Mesenchymal stem cell (in vitro differentiated cells and primary cell): ENCODE data around the gene CEND1.

Experiments
- DNase-seq: peaks from one replicate; pipeline ENCODE4 v3.0.0-alpha.2; 2013
- H2AFZ ChIP-seq: one replicate; pipeline ENCODE4 v1.6.1; 2013; ENCODE audit warnings: low read depth, mild to moderate bottlenecking, control low read depth, inconsistent platforms, low read length, moderate library complexity
- H2AK5ac ChIP-seq: 2 replicates; pipeline ENCODE4 v1.6.1; 2013; ENCODE audit warnings: low read length, moderate library complexity, mild to moderate bottlenecking, inconsistent platforms; ENCODE audit not compliant: severe bottlenecking
- H2BK120ac ChIP-seq: one replicate; pipeline ENCODE4 v1.6.1; 2013; ENCODE audit warnings: low read depth, mild to moderate bottlenecking, inconsistent platforms, low read length, moderate library complexity
- H2BK12ac ChIP-seq, 2 experiments: one replicate each; pipeline ENCODE4 v1.6.1; 2013; ENCODE audit warnings: inconsistent platforms in 2 of 2, low read length in 2 of 2, mild to moderate bottlenecking in 2 of 2, moderate library complexity in 2 of 2, control low read depth in 1 of 2
- H2BK15ac ChIP-seq: one replicate; pipeline ENCODE4 v1.6.1; 2013; ENCODE audit warnings: mild to moderate bottlenecking, low read depth, inconsistent platforms; ENCODE audit not compliant: poor library complexity, severe bottlenecking
- H2BK5ac ChIP-seq: 2 replicates; pipeline ENCODE4 v1.6.1; 2013; ENCODE audit warnings: low read depth, mild to moderate bottlenecking, low read length, control low read depth, inconsistent platforms; ENCODE audit not compliant: poor library complexity, severe bottlenecking
- H3K14ac ChIP-seq, 2 experiments: one replicate each; pipeline ENCODE4 v1.6.1; 2013; ENCODE audit warnings: inconsistent platforms in 2 of 2, low read length in 2 of 2, control low read depth in 1 of 2, mild to moderate bottlenecking in 1 of 2, moderate library complexity in 1 of 2
- H3K18ac ChIP-seq, 2 experiments: one replicate each; pipeline ENCODE4 v1.6.1; 2013; ENCODE audit warnings: inconsistent platforms in 2 of 2, low read length in 2 of 2, control low read depth in 1 of 2, low read depth in 1 of 2, mild to moderate bottlenecking in 1 of 2
- H3K23ac ChIP-seq, 2 experiments: one replicate each; pipeline ENCODE4 v1.6.1; 2013; ENCODE audit warnings: inconsistent platforms in 2 of 2, low read length in 2 of 2, mild to moderate bottlenecking in 2 of 2, moderate library complexity in 2 of 2, control low read depth in 1 of 2
- H3K27ac ChIP-seq: 2 replicates; pipeline ENCODE4 v1.5.1; 2013; ENCODE audit warnings: mild to moderate bottlenecking, moderate library complexity, low read length, control low read depth, inconsistent platforms; ENCODE audit not compliant: poor library complexity, severe bottlenecking
- H3K27me3 ChIP-seq, 2 experiments: 2 replicates each; pipeline versions ENCODE4 v1.6.1 to v1.7.0; 2013; ENCODE audit warnings: low read length in 2 of 2, mild to moderate bottlenecking in 2 of 2, moderate library complexity in 2 of 2, control low read depth in 1 of 2, inconsistent platforms in 1 of 2; ENCODE audit not compliant: control insufficient read depth in 1 of 2, insufficient read depth in 1 of 2
- H3K36me3 ChIP-seq, 2 experiments: 2 replicates each; pipeline versions ENCODE4 v1.6.1 to v1.7.0; 2013; ENCODE audit warnings: low read length in 2 of 2, control low read depth in 1 of 2, inconsistent platforms in 1 of 2, low read depth in 1 of 2, mild to moderate bottlenecking in 1 of 2; ENCODE audit not compliant: insufficient read depth in 2 of 2, control insufficient read depth in 1 of 2
- H3K4ac ChIP-seq, 2 experiments: one replicate each; pipeline ENCODE4 v1.6.1; 2013; ENCODE audit warnings: inconsistent platforms in 2 of 2, low read length in 2 of 2, mild to moderate bottlenecking in 2 of 2, moderate library complexity in 2 of 2, control low read depth in 1 of 2, low read depth in 1 of 2
- H3K4me1 ChIP-seq: 2 replicates; pipeline ENCODE4 v1.6.1; 2013; ENCODE audit warnings: low read depth, low read length, control low read depth; ENCODE audit not compliant: control insufficient read depth, insufficient read depth
- H3K4me2 ChIP-seq: 2 replicates; pipeline ENCODE4 v1.6.1; 2013; ENCODE audit warnings: low read length, mild to moderate bottlenecking, inconsistent platforms; ENCODE audit not compliant: poor library complexity, severe bottlenecking
- H3K4me3 ChIP-seq, 2 experiments: 2 replicates each; pipeline versions ENCODE4 v1.5.1 to v1.7.0; 2013; ENCODE audit warnings: low read length in 2 of 2, mild to moderate bottlenecking in 2 of 2, control low read depth in 1 of 2, low read depth in 1 of 2; ENCODE audit not compliant: insufficient read depth in 1 of 2
- H3K79me1 ChIP-seq: replicated peaks from 2 replicates; pipeline ENCODE4 v1.6.1; 2013; ENCODE audit warnings: mild to moderate bottlenecking, control low read depth, low read length, inconsistent platforms; ENCODE audit not compliant: poor library complexity, severe bottlenecking
- H3K9ac ChIP-seq: 2 replicates; pipeline ENCODE4 v1.7.0; 2013; ENCODE audit warnings: mild to moderate bottlenecking, low read length, moderate library complexity
- H3K9me3 ChIP-seq: 2 replicates; pipeline ENCODE4 v1.7.0; 2013; ENCODE audit warnings: mild to moderate bottlenecking, low read length; ENCODE audit not compliant: control insufficient read depth
- H4K8ac ChIP-seq: one replicate; pipeline ENCODE4 v1.6.1; 2013; ENCODE audit warnings: inconsistent platforms, mild to moderate bottlenecking, low read length, moderate library complexity
- H4K91ac ChIP-seq: one replicate; pipeline ENCODE4 v1.6.1; 2013; ENCODE audit warnings: mild to moderate bottlenecking, low read length, inconsistent platforms
- WGBS: methylation state at CpG from one replicate; pipeline ENCODE4 v1.1.7; 2013; ENCODE audit warnings: mixed read lengths; 5-methylcytosine and 5-hydroxymethylcytosine counted together

CEND1 gene

GRCh38 chr11:746289-747157, 43.4 kb downstream of the CEND1 start:
- Histone ChIP-seq H3K27ac (peak overlapping the region; percentile 1), H2BK5ac (peak overlapping the region; percentile 24), H2BK120ac (peak overlapping the region; percentile 61), H3K23ac (peak overlapping the region in 1 of 2 experiments; percentile 77), H4K8ac (peak overlapping the region; percentile 92), H3K27me3 (no peaks in the 10 kb centered on the region), H2AFZ (peak overlapping the region; percentile 93), H4K91ac (peak overlapping the region; percentile 75), H3K4me3 (peak overlapping the region; percentile 88 to 98), H3K36me3 (no peaks in the 10 kb centered on the region), H3K9me3 (no peaks in the 10 kb centered on the region), H3K4ac (peak overlapping the region in 1 of 2 experiments; percentile 37), H3K4me1 (peaks cover 13% of the 10 kb centered on the region), H3K79me1 (no peaks in the 10 kb centered on the region), H2BK12ac (no peak overlapping the region), H2AK5ac (no peak overlapping the region), H2BK15ac (no peak overlapping the region), H3K4me2 (peak overlapping the region; percentile 99), H3K9ac (peak overlapping the region; percentile 47), H3K18ac (peak overlapping the region; percentile 33 to 93), H3K14ac (peak overlapping the region in 1 of 2 experiments; percentile 73)
- DNase-seq: peak; percentile 36
- 29% methylated on average over 43 of the region's 46 CpGs for WGBS

GRCh38 chr11:745428-745827, 44.5 kb downstream of the CEND1 start:
- Histone ChIP-seq H3K79me1 (no peaks in the 10 kb centered on the region), H3K9ac (no peak overlapping the region), H2BK12ac (no peak overlapping the region), H3K4me1 (peaks cover 13% of the 10 kb centered on the region), H3K14ac (no peak overlapping the region), H3K4ac (no peak overlapping the region), H2BK120ac (no peak overlapping the region), H3K36me3 (no peaks in the 10 kb centered on the region), H3K27ac (no peak overlapping the region), H3K27me3 (no peaks in the 10 kb centered on the region), H2BK5ac (no peak overlapping the region), H2AK5ac (no peak overlapping the region), H3K4me2 (no peak overlapping the region), H2BK15ac (no peak overlapping the region), H3K18ac (no peak overlapping the region), H4K91ac (no peak overlapping the region), H4K8ac (no peak overlapping the region), H3K23ac (no peak overlapping the region), H2AFZ (no peak overlapping the region), H3K9me3 (no peaks in the 10 kb centered on the region), H3K4me3 (no peak overlapping the region)
- DNase-seq: no peak
- WGBS: no CpG with 5 or more reads among the region's 1 CpG

- Histone ChIP-seq H2BK5ac (no peak overlapping the region), H3K4ac (no peak overlapping the region), H2BK15ac (no peak overlapping the region), H3K18ac (no peak overlapping the region), H3K79me1 (no peaks in the 10 kb centered on the region), H3K23ac (no peak overlapping the region), H2AK5ac (no peak overlapping the region), H3K4me1 (peaks cover 5% of the 10 kb centered on the region), H3K27ac (no peak overlapping the region), H2BK12ac (no peak overlapping the region), H3K36me3 (no peaks in the 10 kb centered on the region), H3K27me3 (peaks cover 4 to 10% of the 10 kb centered on the region in 2 experiments), H3K4me2 (no peak overlapping the region), H4K8ac (no peak overlapping the region), H3K9ac (no peak overlapping the region), H3K9me3 (no peaks in the 10 kb centered on the region), H4K91ac (no peak overlapping the region), H3K14ac (no peak overlapping the region), H2BK120ac (no peak overlapping the region), H3K4me3 (no peak overlapping the region), H2AFZ (no peak overlapping the region)
- no peak for DNase-seq
- 99% methylated on average over 4 of the region's 4 CpGs for WGBS
These were observed 47.2 kb downstream of the CEND1 start for GRCh38 chr11:742571-743201.

- no peak overlapping the region for H2AFZ ChIP-seq
- peaks cover 8% of the 10 kb centered on the region for H3K4me1 ChIP-seq
- no peak overlapping the region for H3K23ac ChIP-seq
- H3K18ac ChIP-seq: no peak overlapping the region
- H2BK5ac ChIP-seq: no peak overlapping the region
- DNase-seq: no peak
- no peak overlapping the region for H2AK5ac ChIP-seq
- no peak overlapping the region for H4K8ac ChIP-seq
- H4K91ac ChIP-seq: no peak overlapping the region
- H3K14ac ChIP-seq: no peak overlapping the region
- H3K27ac ChIP-seq: no peak overlapping the region
- no peak overlapping the region for H2BK15ac ChIP-seq
- H3K4ac ChIP-seq: no peak overlapping the region
- no peak overlapping the region for H3K9ac ChIP-seq
- H3K9me3 ChIP-seq: no peaks in the 10 kb centered on the region
- no peaks in the 10 kb centered on the region for H3K79me1 ChIP-seq
- peaks cover 4 to 16% of the 10 kb centered on the region in 2 experiments for H3K27me3 ChIP-seq
- H3K4me2 ChIP-seq: no peak overlapping the region
- H2BK12ac ChIP-seq: no peak overlapping the region
- no peak overlapping the region for H3K4me3 ChIP-seq
- WGBS: 90% methylated on average over 2 of the region's 3 CpGs
- H3K36me3 ChIP-seq: no peaks in the 10 kb centered on the region
- no peak overlapping the region for H2BK120ac ChIP-seq
These were observed 47.7 kb downstream of the CEND1 start for GRCh38 chr11:742156-742546.
